CD4-positive, alpha-beta T cell treated with Interleukin-1 beta for 1 hour (primary cell): Measurements from ENCODE around the gene NHERF1.

ENCODE experiments used
- DNase-seq, 2 donors: peaks; one replicate each; pipeline ENCODE4 v3.0.0-alpha.2; 2020 to 2022

NHERF1 gene

GRCh38 chr17:74769856-74770497 is 21.5 kb downstream of the NHERF1 start:
- DNase-seq = no peak

GRCh38 chr17:74770498-74771318 is 22.3 kb downstream of the NHERF1 start:
- peak; percentile 78 to 81 for DNase-seq

DNA sequence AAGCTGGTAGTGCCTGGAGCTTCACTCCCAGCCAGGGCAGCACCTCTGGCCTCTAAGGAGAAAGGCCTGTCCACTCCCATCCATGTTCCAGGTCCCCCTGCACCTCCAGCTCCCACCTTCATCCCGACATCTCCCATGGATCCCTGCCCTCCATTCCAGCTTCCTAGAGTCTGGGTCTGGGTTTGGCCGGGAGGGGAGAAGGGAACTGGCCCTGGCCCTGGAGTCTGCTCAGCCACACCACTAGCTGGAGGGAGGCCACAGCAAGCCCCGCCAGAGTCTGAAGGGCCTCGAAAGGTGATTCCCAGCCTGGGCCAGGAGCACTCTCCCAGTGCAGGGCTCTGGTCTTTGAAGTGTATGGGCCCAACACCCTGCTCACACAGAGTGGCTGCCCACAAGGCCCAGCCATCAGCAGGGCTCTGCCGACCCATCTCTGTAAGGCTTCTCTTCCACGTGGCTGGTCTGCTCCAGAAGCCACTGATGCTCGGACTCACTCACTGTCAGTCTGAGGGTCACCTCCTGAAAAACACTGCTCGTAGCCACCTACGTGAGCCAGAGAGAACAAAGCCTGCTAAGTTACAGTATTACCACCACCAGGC is 23.0 kb downstream of the NHERF1 start:
- no peak for DNase-seq

GRCh38 chr17:74772053-74772452 is 23.6 kb downstream of the NHERF1 start:
- no peak for DNase-seq

- DNase-seq = no peak
Observed at GRCh38 chr17:74773414-74773813, 25.0 kb downstream of the NHERF1 start.

DNA sequence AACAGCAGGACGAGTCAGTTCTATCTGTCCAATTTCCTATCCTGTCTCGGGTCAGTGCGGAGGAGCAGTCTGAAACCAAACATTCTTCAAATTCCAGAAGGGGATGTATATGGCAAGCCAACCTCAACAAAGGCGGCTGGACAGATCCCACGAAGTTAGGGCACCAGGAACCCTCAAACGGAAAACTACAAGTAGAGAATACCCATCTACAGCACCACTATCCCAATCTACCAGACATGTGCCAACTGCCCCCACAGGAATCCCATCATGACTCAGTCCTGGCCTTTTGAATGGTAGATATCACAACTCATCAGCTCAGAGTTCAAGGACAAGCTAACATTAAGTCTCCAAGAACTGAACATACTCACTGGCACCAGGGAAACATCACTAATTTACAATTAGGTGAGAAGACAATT is 25.5 kb downstream of the NHERF1 start:
- no peak for DNase-seq

DNA sequence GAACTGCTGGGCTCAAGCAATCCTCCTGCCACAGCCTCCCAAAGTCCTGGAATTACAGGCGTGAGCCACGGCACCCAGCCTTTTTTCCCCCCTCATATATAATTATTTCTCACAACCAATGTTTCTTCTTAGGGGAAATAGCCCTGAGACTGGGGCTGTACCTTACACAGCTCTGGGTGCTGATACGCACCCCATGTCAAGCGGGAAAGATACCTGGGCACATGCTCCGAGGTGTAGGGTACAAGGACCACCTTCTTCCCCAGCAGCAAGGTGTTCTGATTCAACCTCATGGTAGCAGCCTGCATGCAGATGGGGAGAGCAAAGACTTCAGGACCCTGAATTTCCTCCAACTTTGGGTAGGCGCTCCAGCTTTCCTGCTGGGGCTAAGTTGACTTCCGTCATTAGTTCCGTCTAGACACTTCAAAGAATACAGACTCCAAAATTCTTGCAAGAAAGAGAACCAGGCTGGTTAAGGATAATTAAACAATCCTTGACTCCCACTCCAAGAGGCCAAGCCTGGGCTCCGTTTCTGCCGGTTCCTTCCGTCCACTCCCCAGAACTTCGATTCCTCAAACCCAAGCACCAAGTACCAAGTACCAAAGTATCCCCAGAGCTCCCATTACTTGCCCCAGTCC is 27.1 kb downstream of the NHERF1 start:
- DNase-seq = no peak

DNA sequence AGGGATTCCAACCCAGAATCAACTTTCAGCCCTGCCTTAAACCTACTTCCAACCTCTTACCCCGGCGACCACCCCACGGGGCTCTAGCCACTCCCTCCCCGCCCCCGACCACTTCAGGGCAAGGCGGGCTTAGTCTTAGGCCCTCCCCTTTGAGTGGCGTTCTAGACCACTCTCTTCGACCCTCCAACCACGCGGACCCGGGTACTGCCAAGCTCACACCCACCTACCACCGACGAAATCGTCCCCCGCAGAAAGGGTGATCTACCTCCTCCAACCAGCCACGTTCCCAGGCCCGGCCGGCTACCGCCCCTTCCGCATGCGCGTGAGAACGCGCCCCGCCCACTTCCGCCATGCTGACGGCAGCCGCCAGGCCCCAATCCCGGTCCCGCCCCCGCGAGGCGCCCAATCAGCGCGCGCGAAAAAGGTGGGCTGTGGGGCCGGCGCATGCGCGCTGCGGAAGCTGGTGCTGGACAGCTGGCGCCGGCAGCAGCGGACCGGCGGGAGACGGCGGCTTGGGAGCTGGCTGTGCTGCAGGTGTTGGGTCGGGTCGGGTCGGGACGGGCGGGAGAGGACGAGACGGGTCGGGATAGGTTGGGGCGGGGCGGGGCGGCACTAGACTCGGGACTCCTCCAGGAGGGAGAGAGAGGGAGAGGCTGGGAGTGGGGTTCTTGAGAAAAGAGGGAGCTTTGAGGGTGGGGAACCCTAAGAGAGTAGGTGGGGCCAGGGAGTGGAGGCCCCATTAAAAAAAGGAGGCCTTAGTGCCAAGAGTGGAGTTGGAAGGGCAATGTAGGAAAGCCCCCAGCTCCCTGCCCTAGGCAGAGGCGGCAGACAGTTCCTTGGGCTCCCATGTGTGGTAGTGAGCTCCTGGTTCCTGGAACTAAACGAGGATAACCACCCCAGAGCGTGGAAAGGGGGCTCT is 27.9 kb downstream of the NHERF1 start, which contains the start of gene NAT9:
TSS of gene NAT9 (minus strand) at position 302 of the 919 bp plus-strand sequence. CDS start 647 bp downstream, outside the sequence.
- DNase-seq = peak; percentile 98

- DNase-seq = no peak
Observed at GRCh38 chr17:74776990-74777389, 28.6 kb downstream of the NHERF1 start.

GRCh38 chr17:74777901-74778515 is 29.6 kb downstream of the NHERF1 start:
- DNase-seq = no peak

DNA sequence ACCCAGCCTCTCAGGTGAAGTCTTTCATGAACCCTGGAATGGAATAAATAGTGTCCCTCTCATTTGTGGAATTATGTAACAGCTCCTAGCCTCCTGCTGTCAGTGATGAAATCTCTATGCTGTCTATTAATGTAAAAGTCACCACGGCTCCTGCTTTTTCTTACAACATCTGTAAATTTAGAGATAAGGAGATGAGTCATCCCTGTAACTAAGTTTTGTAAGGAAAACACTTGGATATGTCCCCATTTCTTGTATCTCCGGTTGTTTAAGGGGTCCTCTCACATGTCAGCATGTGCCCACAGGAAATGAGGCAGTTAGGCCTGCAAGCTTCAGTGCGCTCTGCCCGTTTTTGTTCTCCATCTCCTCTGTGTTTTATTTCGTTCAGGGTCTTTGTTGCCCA is 30.5 kb downstream of the NHERF1 start:
- DNase-seq = no peak

DNA sequence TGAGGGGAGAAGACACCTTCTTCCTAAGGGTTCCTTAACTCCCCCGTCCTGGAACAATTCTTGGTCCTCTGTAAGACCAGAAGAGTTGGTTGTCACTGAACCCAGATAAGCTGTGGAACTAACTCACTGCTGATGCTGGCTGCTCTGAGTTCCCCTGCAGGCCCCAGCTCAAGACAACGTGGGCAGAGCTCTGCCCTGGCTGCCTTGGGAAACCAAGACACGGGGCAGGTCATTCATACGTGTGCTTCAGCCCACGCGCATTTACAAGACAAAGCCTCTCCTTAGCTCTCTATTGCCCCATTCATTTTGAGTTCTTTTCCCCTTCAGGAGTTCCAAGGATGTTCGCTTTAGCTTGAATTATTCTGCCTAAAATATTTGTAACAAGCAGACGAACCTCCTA is 31.1 kb downstream of the NHERF1 start:
- no peak for DNase-seq

- DNase-seq = peak; percentile 71 to 87
Observed at GRCh38 chr17:74779948-74780400, 31.5 kb downstream of the NHERF1 start.

- DNase-seq = peak; percentile 51 to 52
Observed at GRCh38 chr17:74780443-74781238, 32.2 kb downstream of the NHERF1 start.

GRCh38 chr17:74782571-74782970 is 34.1 kb downstream of the NHERF1 start:
- DNase-seq = no peak

- DNase-seq = no peak
Observed at GRCh38 chr17:74784125-74784810, 35.8 kb downstream of the NHERF1 start.

- DNase-seq = no peak
Observed at GRCh38 chr17:74785096-74785980, 36.9 kb downstream of the NHERF1 start.

- DNase-seq = no peak
Observed at GRCh38 chr17:74785981-74786360, 37.5 kb downstream of the NHERF1 start.

GRCh38 chr17:74786431-74787055 is 38.1 kb downstream of the NHERF1 start:
- peak in 1 of 2 donors; percentile 70 for DNase-seq
